Measurements from ENCODE around the gene PRDM2.

Gene PRDM2

DNA sequence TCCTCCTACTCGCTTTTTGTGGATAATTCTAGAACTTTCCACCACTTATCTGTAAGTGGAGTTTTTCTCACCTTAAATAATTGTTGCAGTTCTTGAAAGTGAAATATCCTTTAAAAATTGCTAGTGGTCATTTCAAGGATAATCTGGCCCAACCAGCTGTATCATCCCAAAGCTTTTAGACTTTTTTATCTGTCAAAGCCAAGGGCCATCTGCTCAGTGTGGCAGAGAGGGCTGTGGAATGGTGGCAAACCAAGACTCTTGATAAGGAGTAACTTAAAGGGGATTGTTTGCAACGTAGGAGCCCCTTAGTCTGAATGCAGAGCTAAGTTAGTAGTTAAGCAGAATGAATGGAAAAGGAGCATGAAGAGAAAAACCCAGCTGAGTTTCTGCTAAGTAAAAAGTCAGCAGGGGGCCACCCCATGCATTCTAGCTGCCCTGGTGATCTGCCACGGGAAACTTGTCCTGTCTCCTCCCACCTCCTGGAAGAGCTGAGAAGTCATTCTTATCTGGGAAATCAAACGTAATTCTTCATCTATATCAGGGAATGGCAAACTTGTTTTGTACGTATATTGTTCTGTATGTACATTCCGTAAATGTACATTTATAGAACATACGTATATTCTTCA lies 169.3 kb downstream of the PRDM2 start:
- DNase-seq, result no peak

DNA sequence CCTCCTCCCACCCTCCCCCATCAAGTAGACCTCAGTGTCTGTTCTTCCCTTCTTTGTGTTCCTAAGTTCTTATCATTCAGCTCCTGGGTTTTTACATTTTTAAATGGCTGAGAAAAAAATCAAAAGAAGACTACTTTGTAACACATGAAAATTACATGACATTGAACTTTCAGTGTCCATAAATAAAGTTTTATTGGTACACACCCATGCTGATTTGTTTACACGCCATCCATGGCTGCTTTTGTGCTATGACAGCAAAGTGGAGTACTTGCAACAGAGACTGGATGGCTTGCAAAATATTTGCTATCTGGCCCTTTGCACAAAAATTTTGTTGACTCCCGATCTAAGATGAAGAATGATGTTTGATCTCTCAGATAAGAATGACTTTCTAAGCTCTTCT lies 171.4 kb downstream of the PRDM2 start:
- no peak for DNase-seq

DNA sequence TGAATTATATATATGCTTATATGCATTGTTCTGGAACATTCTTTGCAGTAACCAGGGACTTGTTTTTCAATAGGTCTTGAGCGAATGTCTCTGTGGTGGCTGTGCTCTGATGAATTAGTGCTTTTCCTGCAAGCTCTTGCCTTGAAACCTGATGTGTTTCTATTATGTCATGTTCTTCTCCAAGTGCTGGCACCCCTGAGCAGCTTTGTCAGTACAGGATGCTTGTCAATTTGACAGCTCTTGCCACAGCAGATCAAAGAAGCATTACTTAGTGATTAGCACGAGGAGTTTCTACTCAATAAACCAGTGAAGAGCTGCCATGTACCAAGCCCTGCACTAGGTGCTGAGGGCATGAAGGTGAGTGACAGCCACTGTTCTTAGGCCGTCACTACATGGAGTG lies 171.9 kb downstream of the PRDM2 start:
- no peak for DNase-seq

DNA sequence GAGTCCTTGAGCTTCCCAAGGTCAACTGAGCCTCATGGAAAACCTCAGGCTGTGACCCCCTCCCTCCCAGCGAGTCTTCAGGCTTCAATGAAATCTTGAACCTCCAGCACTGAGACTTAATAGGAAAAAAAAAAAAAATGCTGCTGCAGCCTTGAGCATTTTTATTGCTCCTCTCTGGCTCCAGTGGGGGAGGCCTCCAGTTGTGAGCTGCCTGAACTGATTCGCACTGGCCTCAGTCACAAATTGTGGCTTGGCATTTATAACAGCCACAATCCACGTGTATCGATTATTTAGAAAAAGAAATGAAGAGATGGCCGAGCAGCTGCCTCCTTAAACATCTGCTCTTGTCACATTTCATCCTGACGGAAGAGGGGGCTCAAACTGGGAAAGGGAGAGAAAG lies 173.0 kb downstream of the PRDM2 start:
- no peak for DNase-seq
